ENCODE measurements around the gene MPC1.

The MPC1 gene

GRCh38 chr6:166342349-166343149, 40.2 kb downstream of the MPC1 start, which contains the start of gene SFT2D1:
TSS of gene SFT2D1 (minus strand) at chr6:166342545. CDS start at chr6:166342481, 64 bp downstream.
- DNase-seq, result peak; percentile 79 to 87

- peak in 1 of 2 donors; percentile 23 for DNase-seq
These were observed 40.8 kb downstream of the MPC1 start for GRCh38 chr6:166341977-166342348.

GRCh38 chr6:166341464-166341863, 41.3 kb downstream of the MPC1 start:
- no peak for DNase-seq

- no peak for DNase-seq
These were observed 43.9 kb downstream of the MPC1 start for GRCh38 chr6:166338854-166339253.

- no peak for DNase-seq
These were observed 45.9 kb downstream of the MPC1 start for GRCh38 chr6:166336847-166337246.

- DNase-seq, result no peak
These were observed 47.1 kb downstream of the MPC1 start for GRCh38 chr6:166335378-166336302.

GRCh38 chr6:166334878-166335277, 47.9 kb downstream of the MPC1 start:
- no peak for DNase-seq

- DNase-seq, result no peak
These were observed 49.4 kb downstream of the MPC1 start for GRCh38 chr6:166333172-166333995.

GRCh38 chr6:166331503-166332415, 51.0 kb downstream of the MPC1 start:
- no peak for DNase-seq

- no peak for DNase-seq
These were observed 52.1 kb downstream of the MPC1 start for GRCh38 chr6:166330612-166331011.

GRCh38 chr6:166325383-166326042, 57.2 kb downstream of the MPC1 start:
- no peak for DNase-seq

GRCh38 chr6:166323395-166323794, 59.3 kb downstream of the MPC1 start:
- no peak for DNase-seq

GRCh38 chr6:166318649-166319600, 63.8 kb downstream of the MPC1 start:
- DNase-seq, result no peak

GRCh38 chr6:166318227-166318626, 64.5 kb downstream of the MPC1 start:
- no peak for DNase-seq

GRCh38 chr6:166317261-166318212, 65.2 kb downstream of the MPC1 start:
- DNase-seq, result no peak

GRCh38 chr6:166315436-166315835, 67.3 kb downstream of the MPC1 start:
- no peak for DNase-seq

All from stimulated activated CD4-positive, alpha-beta T cell treated with anti-CD3 and anti-CD28 coated beads, Interleukin-2, amount 100 ng/mL, for 24 hours (primary cell).